Heart left ventricle (tissue), 13 donors: ENCODE measurements around the gene ZNF730.

Source experiments
- POLR2A ChIP-seq, 2 donors: fragments of 450-650 bp; IDR thresholded peaks; one replicate each; pipeline ENCODE4 v1.6.1; 2017; ENCODE audit warnings: antibody characterized with exemption in 2 of 2, mild to moderate bottlenecking in 2 of 2, moderate library complexity in 2 of 2
- TF ChIP-seq, protein P1 (sequence below), 12 donors: fragments of 200-600 bp; sonication (generic) in 4 of 12; IDR thresholded peaks; one replicate each; pipeline versions ENCODE4 v1.5.0 to v1.8.0; 2018 to 2022; ENCODE audit warnings: antibody characterized with exemption in 12 of 12, mild to moderate bottlenecking in 5 of 12
- donor health status: ischemic (EF 13 %, LVEDD 7.1; RV severe dilation, severe dysfunction).
- donor health status: DM: no; HTN: yes; CAD: no.
- donor health status: DM: no; HTN: no; CAD: no.
- donor health status: ischemic (EF 25% LVEDD 6.9; RV normal size, moderate dysfunction).
- donor health status: ischemic (EF 25% LVEDD 5.7; RV mildly dilated, moderate dysfunction).
- donor health status: ischemic (EF 35%, LVEDD 5.7; RV mildly dilated, moderate dysfunction).
- donor health status: nonischemic (EF 11% LVEDD 7.7; RV severe dilation, severe dysfunction).
- donor health status: DM: yes; HTN: yes; CAD: no.
- donor health status: PGD.
- donor health status: ischemic (EF 29% LVEDD 5.4; RV normal size, mild dysfunction).
- donor health status: nonischemic (EF 23%, LVEDD 6.1; RV moderate dilation, normal function).

- TF ChIP-seq, protein P1, sequence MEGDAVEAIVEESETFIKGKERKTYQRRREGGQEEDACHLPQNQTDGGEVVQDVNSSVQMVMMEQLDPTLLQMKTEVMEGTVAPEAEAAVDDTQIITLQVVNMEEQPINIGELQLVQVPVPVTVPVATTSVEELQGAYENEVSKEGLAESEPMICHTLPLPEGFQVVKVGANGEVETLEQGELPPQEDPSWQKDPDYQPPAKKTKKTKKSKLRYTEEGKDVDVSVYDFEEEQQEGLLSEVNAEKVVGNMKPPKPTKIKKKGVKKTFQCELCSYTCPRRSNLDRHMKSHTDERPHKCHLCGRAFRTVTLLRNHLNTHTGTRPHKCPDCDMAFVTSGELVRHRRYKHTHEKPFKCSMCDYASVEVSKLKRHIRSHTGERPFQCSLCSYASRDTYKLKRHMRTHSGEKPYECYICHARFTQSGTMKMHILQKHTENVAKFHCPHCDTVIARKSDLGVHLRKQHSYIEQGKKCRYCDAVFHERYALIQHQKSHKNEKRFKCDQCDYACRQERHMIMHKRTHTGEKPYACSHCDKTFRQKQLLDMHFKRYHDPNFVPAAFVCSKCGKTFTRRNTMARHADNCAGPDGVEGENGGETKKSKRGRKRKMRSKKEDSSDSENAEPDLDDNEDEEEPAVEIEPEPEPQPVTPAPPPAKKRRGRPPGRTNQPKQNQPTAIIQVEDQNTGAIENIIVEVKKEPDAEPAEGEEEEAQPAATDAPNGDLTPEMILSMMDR (IDR thresholded peaks at IDR 0.05) = no peak
- no peak for TF ChIP-seq POLR2A (IDR thresholded peaks at IDR 0.05)
Observed at GRCh38 chr19:23075031-23075733, 41.6 kb upstream of the ZNF730 start.
